Chondrocyte (in vitro differentiated cells): ENCODE data around the gene LMBR1L. TPM values are rescaled to one million over a fixed set of nuclear protein-coding genes. Genes with fewer than 3 reads are reported as not detected.

ENCODE experiments used
- DNase-seq: peaks from one replicate; pipeline ENCODE4 v3.0.0; 2021; ENCODE audit warnings: mixed read lengths, low spot score
- H3K27ac Mint-ChIP-seq: one replicate; pipeline ENCODE4 v1.8.0; 2021; ENCODE audit warnings: mild to moderate bottlenecking, moderate library complexity, mixed read lengths; ENCODE audit not compliant: unreplicated experiment
- H3K27me3 Mint-ChIP-seq: 2 replicates; pipeline ENCODE4 v1.8.0; 2021; ENCODE audit warnings: low read depth, mixed read lengths
- H3K36me3 Mint-ChIP-seq: 2 replicates; pipeline ENCODE4 v1.8.0; 2021; ENCODE audit warnings: low read depth, mixed read lengths
- H3K4me1 Mint-ChIP-seq: 2 replicates; pipeline ENCODE4 v1.8.0; 2021; ENCODE audit warnings: low read depth, mild to moderate bottlenecking, mixed read lengths
- H3K4me3 Mint-ChIP-seq: one replicate; pipeline ENCODE4 v1.8.0; 2021; ENCODE audit warnings: mild to moderate bottlenecking, moderate library complexity, mixed read lengths; ENCODE audit not compliant: unreplicated experiment
- H3K9me3 Mint-ChIP-seq: 2 replicates; pipeline ENCODE4 v1.8.0; 2021; ENCODE audit warnings: low read depth, mixed read lengths
- total RNA-seq: library from RNA; stranded (reverse); gene quantifications from 3 replicates; pipeline ENCODE4 v1.2.1, GENCODE V29; 2021
- TF ChIP-seq, protein P1 (sequence below): fragments of 200-600 bp; sonication (generic); IDR thresholded peaks from 2 replicates; pipeline ENCODE4 v1.5.0; 2021; ENCODE audit warnings: antibody characterized with exemption, mild to moderate bottlenecking, moderate library complexity

The LMBR1L gene
- total RNA-seq, 1 donor from 2014 or later: 46.9 TPM

DNA sequence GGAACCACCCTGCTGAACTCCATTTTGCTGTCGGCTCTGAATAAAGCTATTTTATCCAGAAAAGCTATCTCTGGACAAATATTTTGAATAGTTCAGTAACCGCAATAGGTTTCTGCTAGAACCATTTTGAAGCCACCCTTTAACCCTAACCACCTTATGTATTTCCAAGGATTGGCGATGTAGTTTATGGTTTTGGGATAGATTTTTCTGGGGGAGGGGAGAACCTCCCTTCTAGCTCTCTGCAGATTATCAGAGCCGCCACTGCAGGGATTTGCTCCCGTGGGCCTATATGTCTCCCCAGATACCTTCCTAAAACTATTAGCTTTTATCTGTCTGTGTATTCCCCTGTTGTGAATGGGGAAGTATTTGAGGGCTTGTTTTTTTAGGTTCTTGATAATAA is 22.4 kb upstream of the LMBR1L start:
- Mint-ChIP-seq H3K27ac (peak overlapping the region; percentile 12), H3K9me3 (no peaks in the 10 kb centered on the region), H3K4me3 (peak overlapping the region; percentile 25), H3K27me3 (no peaks in the 10 kb centered on the region), H3K36me3 (peaks cover 24% of the 10 kb centered on the region), H3K4me1 (peaks cover 37% of the 10 kb centered on the region)
- TF ChIP-seq, protein P1, sequence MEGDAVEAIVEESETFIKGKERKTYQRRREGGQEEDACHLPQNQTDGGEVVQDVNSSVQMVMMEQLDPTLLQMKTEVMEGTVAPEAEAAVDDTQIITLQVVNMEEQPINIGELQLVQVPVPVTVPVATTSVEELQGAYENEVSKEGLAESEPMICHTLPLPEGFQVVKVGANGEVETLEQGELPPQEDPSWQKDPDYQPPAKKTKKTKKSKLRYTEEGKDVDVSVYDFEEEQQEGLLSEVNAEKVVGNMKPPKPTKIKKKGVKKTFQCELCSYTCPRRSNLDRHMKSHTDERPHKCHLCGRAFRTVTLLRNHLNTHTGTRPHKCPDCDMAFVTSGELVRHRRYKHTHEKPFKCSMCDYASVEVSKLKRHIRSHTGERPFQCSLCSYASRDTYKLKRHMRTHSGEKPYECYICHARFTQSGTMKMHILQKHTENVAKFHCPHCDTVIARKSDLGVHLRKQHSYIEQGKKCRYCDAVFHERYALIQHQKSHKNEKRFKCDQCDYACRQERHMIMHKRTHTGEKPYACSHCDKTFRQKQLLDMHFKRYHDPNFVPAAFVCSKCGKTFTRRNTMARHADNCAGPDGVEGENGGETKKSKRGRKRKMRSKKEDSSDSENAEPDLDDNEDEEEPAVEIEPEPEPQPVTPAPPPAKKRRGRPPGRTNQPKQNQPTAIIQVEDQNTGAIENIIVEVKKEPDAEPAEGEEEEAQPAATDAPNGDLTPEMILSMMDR: no peak
- no peak for DNase-seq

- TF ChIP-seq, protein P1: no peak
- H3K27ac Mint-ChIP-seq: peak overlapping the region; percentile 92
- H3K36me3 Mint-ChIP-seq: peaks cover 34% of the 10 kb centered on the region
- no peaks in the 10 kb centered on the region for H3K9me3 Mint-ChIP-seq
- H3K4me1 Mint-ChIP-seq: peaks cover 41% of the 10 kb centered on the region
- peak overlapping the region; percentile 78 for H3K4me3 Mint-ChIP-seq
- H3K27me3 Mint-ChIP-seq: no peaks in the 10 kb centered on the region
- no peak for DNase-seq
Observed at GRCh38 chr12:49131894-49132461, 21.3 kb upstream of the LMBR1L start.

GRCh38 chr12:49131051-49131893 is 20.6 kb upstream of the LMBR1L start, which contains the start of gene TUBA1B:
TSS of gene TUBA1B (minus strand) at chr12:49131395. CDS start at chr12:49131300, 95 bp downstream.
- H3K9me3 Mint-ChIP-seq: no peaks in the 10 kb centered on the region
- peaks cover 43% of the 10 kb centered on the region for H3K4me1 Mint-ChIP-seq
- peak within 1 kb of the TSS; percentile 99 for H3K27ac Mint-ChIP-seq
- peak; percentile 96 for DNase-seq
- H3K4me3 Mint-ChIP-seq: peak within 1 kb of the TSS; percentile 93
- peaks cover 36% of the 10 kb centered on the region for H3K36me3 Mint-ChIP-seq
- TF ChIP-seq, protein P1: no peak
- no peaks in the 10 kb centered on the region for H3K27me3 Mint-ChIP-seq

- TF ChIP-seq, protein P1: peak; percentile 95
- H3K36me3 Mint-ChIP-seq: peaks cover 36% of the 10 kb centered on the region
- H3K4me1 Mint-ChIP-seq: peaks cover 43% of the 10 kb centered on the region
- H3K27me3 Mint-ChIP-seq: no peaks in the 10 kb centered on the region
- H3K4me3 Mint-ChIP-seq: peak overlapping the region; percentile 93
- peak overlapping the region; percentile 99 for H3K27ac Mint-ChIP-seq
- peak; percentile 97 for DNase-seq
- no peaks in the 10 kb centered on the region for H3K9me3 Mint-ChIP-seq
Observed at GRCh38 chr12:49130151-49131050, 19.8 kb upstream of the LMBR1L start.
